SK-N-MC (cell line): ENCODE data around the gene UNC5C.

Source experiments
- FOXP2 ChIP-seq: optimal IDR thresholded peaks from 2 replicates; pipeline ENCODE3; 2011; ENCODE audit warnings: mild to moderate bottlenecking, moderate library complexity; ENCODE audit not compliant: insufficient read depth; ENCODE audit errors: extremely low read length, control extremely low read depth
- POLR2AphosphoS5 ChIP-seq: IDR thresholded peaks from 2 replicates; pipeline ENCODE4 v1.6.1; 2012; ENCODE audit warnings: mild to moderate bottlenecking, low read depth, low read length, borderline replicate concordance

DNA sequence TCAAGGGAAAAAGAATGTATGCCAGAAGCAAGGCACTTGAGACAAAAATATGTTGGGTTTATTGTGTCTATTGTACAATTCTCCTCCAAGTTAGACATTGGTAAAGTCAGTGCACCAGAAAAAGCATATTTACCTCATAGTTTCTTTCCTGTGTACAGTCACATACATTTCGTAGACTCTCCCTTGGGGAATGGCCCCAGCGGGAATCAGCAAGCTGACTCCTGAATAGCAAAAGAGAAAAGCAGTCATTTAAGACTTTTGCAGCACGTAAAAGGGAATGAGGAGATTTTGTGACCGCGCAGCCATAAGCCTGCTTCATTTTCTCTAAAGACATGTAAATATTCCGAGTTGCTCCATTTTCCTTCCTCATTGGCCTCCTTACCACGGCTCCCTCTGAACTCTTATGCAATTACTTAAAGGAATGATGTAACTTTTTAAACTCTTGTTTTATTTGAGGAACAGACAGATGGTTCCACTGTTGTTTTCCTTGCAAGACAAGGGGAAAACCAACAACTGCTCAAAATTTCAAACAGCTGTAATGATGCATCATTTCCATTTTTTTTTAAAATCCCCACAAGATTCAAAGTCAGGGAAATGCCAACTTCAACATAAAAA, 332.7 kb downstream of the UNC5C start:
- TF ChIP-seq FOXP2 (no peak), POLR2AphosphoS5 (no peak)
